Endothelial cell (in vitro differentiated cells): ENCODE measurements around the gene NFKB1. TPM values are rescaled to one million over a fixed set of nuclear protein-coding genes. Genes with fewer than 3 reads are reported as not detected.

Source experiments
- DNase-seq: peaks from one replicate; pipeline ENCODE4 v3.0.0; 2021; ENCODE audit warnings: low spot score
- H3K27ac Mint-ChIP-seq: one replicate; pipeline ENCODE4 v1.8.0; 2021; ENCODE audit warnings: mixed read lengths, inconsistent platforms; ENCODE audit not compliant: unreplicated experiment
- H3K27me3 Mint-ChIP-seq: one replicate; pipeline ENCODE4 v1.8.0; 2021; ENCODE audit warnings: mild to moderate bottlenecking, moderate library complexity, mixed read lengths, inconsistent platforms; ENCODE audit not compliant: unreplicated experiment
- H3K36me3 Mint-ChIP-seq: one replicate; pipeline ENCODE4 v1.8.0; 2021; ENCODE audit warnings: mild to moderate bottlenecking, low read depth, mixed read lengths, inconsistent platforms; ENCODE audit not compliant: unreplicated experiment
- H3K4me1 Mint-ChIP-seq: one replicate; pipeline ENCODE4 v1.8.0; 2021; ENCODE audit warnings: mild to moderate bottlenecking, mixed read lengths, inconsistent platforms; ENCODE audit not compliant: unreplicated experiment
- H3K4me3 Mint-ChIP-seq: one replicate; pipeline ENCODE4 v1.8.0; 2021; ENCODE audit warnings: mild to moderate bottlenecking, mixed read lengths, inconsistent platforms; ENCODE audit not compliant: unreplicated experiment
- H3K9me3 Mint-ChIP-seq: one replicate; pipeline ENCODE4 v1.8.0; 2021; ENCODE audit warnings: mixed read lengths, inconsistent platforms; ENCODE audit not compliant: unreplicated experiment
- total RNA-seq: library from RNA; stranded (reverse); fragmentation: NEBNext Ultra II Directional; extraction: Animal tissue kit (Norgen Biotek cat#: 25700); gene quantifications from one replicate; pipeline ENCODE4 v1.2.1, GENCODE V29; 2021; ENCODE audit not compliant: unreplicated experiment
- TF ChIP-seq, protein P1 (sequence below): fragments of 200-600 bp; sonication (generic); IDR thresholded peaks from one replicate; pipeline ENCODE4 v1.5.0; 2021; ENCODE audit warnings: antibody characterized with exemption; ENCODE audit not compliant: unreplicated experiment

The NFKB1 gene
- total RNA-seq, 1 donor from 2014 or later = 26.0 TPM

DNA sequence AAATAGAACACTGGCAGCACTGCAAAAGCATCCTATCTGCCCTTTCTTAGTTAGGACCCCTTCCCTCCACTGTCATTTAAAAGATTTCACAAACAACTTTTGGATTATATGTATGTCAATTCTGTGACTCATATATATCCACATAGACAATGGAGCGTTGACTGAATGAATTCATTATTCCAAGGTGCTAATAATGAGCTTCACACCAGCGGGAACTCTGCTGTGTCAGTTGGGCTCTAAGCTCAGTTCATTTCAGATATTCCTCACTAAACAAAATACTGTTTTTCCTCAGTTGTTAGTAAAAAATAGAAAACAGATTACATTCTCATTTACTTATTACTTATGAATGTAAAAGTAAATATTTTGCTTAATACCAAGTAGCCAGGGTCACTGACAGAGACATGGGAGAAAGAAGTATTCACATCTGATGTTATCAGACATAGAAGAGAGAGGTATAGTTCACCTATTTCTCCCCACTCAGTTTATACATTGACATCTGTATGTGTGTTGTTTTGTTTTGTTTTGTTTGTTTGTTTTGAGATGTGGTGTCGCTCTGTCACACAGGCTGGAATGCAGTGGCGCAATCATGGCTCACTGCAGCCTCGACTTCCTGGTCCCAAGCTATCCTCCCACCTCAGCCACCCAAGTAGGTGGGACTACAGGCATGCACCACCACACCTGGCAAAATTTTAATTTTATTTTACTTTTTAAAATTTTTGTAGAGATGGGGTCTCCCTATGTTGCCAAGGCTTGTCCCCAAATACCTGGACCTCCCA lies 10.9 kb downstream of the NFKB1 start:
- no peak overlapping the region for H3K27ac Mint-ChIP-seq
- TF ChIP-seq, protein P1, sequence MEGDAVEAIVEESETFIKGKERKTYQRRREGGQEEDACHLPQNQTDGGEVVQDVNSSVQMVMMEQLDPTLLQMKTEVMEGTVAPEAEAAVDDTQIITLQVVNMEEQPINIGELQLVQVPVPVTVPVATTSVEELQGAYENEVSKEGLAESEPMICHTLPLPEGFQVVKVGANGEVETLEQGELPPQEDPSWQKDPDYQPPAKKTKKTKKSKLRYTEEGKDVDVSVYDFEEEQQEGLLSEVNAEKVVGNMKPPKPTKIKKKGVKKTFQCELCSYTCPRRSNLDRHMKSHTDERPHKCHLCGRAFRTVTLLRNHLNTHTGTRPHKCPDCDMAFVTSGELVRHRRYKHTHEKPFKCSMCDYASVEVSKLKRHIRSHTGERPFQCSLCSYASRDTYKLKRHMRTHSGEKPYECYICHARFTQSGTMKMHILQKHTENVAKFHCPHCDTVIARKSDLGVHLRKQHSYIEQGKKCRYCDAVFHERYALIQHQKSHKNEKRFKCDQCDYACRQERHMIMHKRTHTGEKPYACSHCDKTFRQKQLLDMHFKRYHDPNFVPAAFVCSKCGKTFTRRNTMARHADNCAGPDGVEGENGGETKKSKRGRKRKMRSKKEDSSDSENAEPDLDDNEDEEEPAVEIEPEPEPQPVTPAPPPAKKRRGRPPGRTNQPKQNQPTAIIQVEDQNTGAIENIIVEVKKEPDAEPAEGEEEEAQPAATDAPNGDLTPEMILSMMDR = no peak
- no peak overlapping the region for H3K4me3 Mint-ChIP-seq
- H3K4me1 Mint-ChIP-seq = no peaks in the 10 kb centered on the region
- no peak for DNase-seq
- no peaks in the 10 kb centered on the region for H3K27me3 Mint-ChIP-seq
- peaks cover 19% of the 10 kb centered on the region for H3K36me3 Mint-ChIP-seq
- H3K9me3 Mint-ChIP-seq = peaks cover 5% of the 10 kb centered on the region

- Mint-ChIP-seq H3K9me3 (peaks cover 5% of the 10 kb centered on the region), H3K4me1 (peaks cover 9% of the 10 kb centered on the region), H3K4me3 (peak overlapping the region; percentile 21), H3K27ac (no peak overlapping the region), H3K27me3 (peaks cover 1% of the 10 kb centered on the region), H3K36me3 (peaks cover 19% of the 10 kb centered on the region)
- DNase-seq = no peak
- TF ChIP-seq, protein P1 = no peak
Measured at GRCh38 chr4:102514298-102514964, 13.3 kb downstream of the NFKB1 start.

GRCh38 chr4:102517753-102518152 lies 16.6 kb downstream of the NFKB1 start:
- TF ChIP-seq, protein P1 = no peak
- Mint-ChIP-seq H3K27ac (no peak overlapping the region), H3K9me3 (peaks cover 5% of the 10 kb centered on the region), H3K27me3 (peaks cover 1% of the 10 kb centered on the region), H3K4me3 (no peak overlapping the region), H3K36me3 (peaks cover 19% of the 10 kb centered on the region), H3K4me1 (peaks cover 9% of the 10 kb centered on the region)
- DNase-seq = no peak

DNA sequence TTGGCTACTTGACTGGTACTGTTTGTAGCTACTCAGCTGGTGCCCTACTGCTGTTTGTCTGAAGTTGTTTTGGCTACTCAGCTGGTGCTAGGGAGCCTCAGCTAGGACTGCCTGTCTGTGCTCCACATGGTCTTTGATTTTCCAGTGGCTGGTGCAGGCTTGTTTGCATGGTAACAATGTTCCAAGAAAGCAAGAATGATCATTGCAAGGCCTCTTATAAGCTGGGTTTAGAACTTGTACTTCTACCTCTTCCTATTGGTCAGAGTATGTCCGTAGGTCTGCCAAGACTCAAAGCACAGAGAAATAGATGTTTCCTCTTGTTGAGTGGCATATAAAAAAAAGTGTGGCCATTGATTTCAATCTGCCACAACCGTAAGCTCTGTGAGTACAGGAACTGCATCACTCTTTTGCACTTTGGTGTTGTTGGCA lies 17.6 kb downstream of the NFKB1 start:
- Mint-ChIP-seq H3K27me3 (peaks cover 1% of the 10 kb centered on the region), H3K9me3 (peaks cover 5% of the 10 kb centered on the region), H3K4me3 (no peak overlapping the region), H3K36me3 (peaks cover 19% of the 10 kb centered on the region), H3K27ac (no peak overlapping the region), H3K4me1 (peaks cover 9% of the 10 kb centered on the region)
- DNase-seq = no peak
- TF ChIP-seq, protein P1 = no peak

DNA sequence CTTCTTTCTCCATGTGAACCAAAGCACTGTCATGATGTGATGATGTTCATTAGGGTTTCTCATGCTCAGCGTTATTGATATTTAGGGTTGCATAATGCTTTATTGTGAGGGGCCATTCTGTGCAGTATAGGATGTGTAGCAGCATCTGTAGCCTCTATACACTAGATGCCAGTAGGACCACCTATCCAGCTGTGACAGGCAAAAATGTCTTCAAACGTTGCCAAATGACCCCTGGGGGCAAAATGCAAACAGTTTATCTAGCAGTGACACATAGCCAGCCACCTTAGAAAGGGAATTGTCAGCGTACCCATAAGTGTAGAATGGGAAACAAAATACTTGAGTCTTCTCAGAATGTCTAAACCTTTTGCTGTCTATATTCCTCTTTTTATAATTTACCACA lies 18.8 kb downstream of the NFKB1 start:
- no peak for DNase-seq
- TF ChIP-seq, protein P1 = no peak
- H3K4me3 Mint-ChIP-seq = no peak overlapping the region
- H3K4me1 Mint-ChIP-seq = peaks cover 9% of the 10 kb centered on the region
- H3K27me3 Mint-ChIP-seq = peaks cover 1% of the 10 kb centered on the region
- peaks cover 15% of the 10 kb centered on the region for H3K36me3 Mint-ChIP-seq
- peaks cover 5% of the 10 kb centered on the region for H3K9me3 Mint-ChIP-seq
- H3K27ac Mint-ChIP-seq = no peak overlapping the region
